Activated naive CD4-positive, alpha-beta T cell treated with anti-CD3 and anti-CD28 coated beads, Interleukin-2, amount 50 U/mL, for 72 hours (primary cell): ENCODE results near the gene SCO2. TPM values are rescaled to one million over a fixed set of nuclear protein-coding genes. Genes with fewer than 3 reads are reported as not detected.
"Not testable (repeated sequence)": the region's sequence is repeated elsewhere in the genome, so short reads cannot be mapped to it uniquely, and the experiment has no call there.

Source experiments
- ATAC-seq, 2 donors: fragments of 150-1000 bp; cut with Tn5 transposase; 2 replicates each; pipeline ENCODE4 v1.10.0; 2021; ENCODE audit warnings: mild to moderate bottlenecking in 2 of 2, moderate library complexity in 2 of 2
- DNase-seq, 2 donors: peaks; one replicate each; pipeline ENCODE4 v3.0.0; 2021 to 2022; ENCODE audit warnings: low spot score in 2 of 2
- H3K27ac Mint-ChIP-seq, 2 donors: one replicate each; pipeline ENCODE4 v1.8.0; 2022; ENCODE audit warnings: mild to moderate bottlenecking in 2 of 2, mixed read lengths in 2 of 2
- H3K36me3 Mint-ChIP-seq, 2 donors: one replicate each; pipeline ENCODE4 v1.8.0; 2022; ENCODE audit warnings: mixed read lengths in 2 of 2
- H3K9me3 Mint-ChIP-seq, 2 donors: one replicate each; pipeline ENCODE4 v1.8.0; 2022; ENCODE audit warnings: mixed read lengths in 2 of 2
- total RNA-seq, 2 donors: library from RNA; stranded (reverse); gene quantifications; one replicate each; pipeline ENCODE4 v1.2.3, GENCODE V29; 2022

The SCO2 gene
- total RNA-seq, 2 donors from 2014 or later: 4.8 TPM; not detected in 1

DNA sequence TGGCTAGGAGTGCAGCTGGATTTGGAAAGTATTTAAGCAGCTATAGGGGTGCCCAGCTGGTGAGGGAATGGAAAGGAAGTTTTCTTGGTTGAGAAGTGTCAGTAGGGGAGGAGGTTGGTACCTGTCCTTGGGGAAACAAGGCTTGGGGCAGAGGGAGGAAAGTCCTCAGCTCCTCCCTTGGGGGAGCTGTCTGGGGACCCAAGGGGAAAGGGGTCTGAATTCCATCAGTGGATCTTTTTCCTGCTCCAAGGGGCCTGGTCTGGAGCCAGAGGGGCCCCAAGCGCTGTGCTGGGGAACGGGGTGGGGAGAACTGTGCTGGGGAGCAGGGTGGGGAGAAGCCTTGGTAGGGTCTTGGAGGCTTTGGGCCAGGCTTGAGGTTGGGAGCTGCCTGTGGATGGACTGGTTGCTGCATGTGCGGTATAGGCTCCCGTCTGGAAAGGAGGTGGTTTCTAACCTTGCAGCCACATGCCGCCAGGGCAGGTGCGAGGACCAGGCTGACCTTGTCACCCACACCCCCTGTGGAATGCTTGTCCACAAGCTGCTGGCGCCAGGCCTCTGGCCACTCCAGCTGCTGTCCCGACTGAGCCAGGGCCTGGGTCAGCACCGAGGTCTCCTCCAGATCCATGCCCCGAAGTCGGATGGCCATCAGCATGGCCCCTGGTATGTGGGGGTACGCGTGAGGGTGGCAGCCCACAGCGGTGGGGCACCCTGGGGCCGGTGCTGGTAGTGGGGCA, 3.5 kb upstream of the SCO2 start:
- H3K36me3 Mint-ChIP-seq: peaks cover 15 to 42% of the 10 kb centered on the region in 2 donors
- no peaks in the 10 kb centered on the region for H3K9me3 Mint-ChIP-seq
- no peak for ATAC-seq
- H3K27ac Mint-ChIP-seq: peak overlapping the region; percentile 57 to 72
- no peak for DNase-seq

DNA sequence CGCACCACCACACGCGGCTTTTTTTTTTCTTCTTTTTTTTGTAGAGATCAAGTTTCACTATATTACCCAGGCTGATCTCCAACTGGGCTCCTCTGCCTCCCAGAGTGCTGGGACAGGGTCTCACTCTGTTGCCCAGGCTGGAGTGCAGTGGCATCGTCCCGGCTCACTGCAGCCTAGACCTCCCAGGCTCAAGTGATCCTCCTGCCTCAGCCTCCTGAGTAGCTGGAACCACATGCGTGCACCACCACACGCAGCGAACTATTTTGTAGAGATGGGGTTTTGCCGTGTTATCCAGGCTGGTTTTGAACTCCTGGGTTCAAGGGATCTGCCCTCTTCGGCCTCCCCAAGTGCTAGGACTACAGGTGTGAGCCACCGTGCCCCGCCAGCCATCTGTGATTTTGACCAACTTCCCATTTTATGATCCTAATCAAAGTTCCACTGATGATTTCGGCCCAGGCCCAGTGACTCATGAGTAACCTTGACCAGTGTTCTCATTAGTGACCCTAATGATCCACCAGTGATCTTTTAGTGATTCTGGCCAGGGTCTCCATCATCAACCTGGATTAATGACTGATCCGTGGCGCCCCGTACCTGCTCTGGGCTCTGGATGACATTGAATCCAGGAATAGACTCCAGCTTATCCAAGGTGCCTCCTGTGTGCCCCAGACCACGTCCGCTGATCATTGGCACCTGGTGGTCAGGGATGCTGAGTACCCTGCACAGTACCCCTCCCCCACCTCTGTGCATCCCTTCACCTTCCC, 2.7 kb upstream of the SCO2 start:
- no peak for DNase-seq
- Mint-ChIP-seq H3K36me3 (peaks cover 12 to 38% of the 10 kb centered on the region in 2 donors), H3K9me3 (no peaks in the 10 kb centered on the region), H3K27ac (peak overlapping the region; percentile 78 to 81)
- no peak for ATAC-seq

DNA sequence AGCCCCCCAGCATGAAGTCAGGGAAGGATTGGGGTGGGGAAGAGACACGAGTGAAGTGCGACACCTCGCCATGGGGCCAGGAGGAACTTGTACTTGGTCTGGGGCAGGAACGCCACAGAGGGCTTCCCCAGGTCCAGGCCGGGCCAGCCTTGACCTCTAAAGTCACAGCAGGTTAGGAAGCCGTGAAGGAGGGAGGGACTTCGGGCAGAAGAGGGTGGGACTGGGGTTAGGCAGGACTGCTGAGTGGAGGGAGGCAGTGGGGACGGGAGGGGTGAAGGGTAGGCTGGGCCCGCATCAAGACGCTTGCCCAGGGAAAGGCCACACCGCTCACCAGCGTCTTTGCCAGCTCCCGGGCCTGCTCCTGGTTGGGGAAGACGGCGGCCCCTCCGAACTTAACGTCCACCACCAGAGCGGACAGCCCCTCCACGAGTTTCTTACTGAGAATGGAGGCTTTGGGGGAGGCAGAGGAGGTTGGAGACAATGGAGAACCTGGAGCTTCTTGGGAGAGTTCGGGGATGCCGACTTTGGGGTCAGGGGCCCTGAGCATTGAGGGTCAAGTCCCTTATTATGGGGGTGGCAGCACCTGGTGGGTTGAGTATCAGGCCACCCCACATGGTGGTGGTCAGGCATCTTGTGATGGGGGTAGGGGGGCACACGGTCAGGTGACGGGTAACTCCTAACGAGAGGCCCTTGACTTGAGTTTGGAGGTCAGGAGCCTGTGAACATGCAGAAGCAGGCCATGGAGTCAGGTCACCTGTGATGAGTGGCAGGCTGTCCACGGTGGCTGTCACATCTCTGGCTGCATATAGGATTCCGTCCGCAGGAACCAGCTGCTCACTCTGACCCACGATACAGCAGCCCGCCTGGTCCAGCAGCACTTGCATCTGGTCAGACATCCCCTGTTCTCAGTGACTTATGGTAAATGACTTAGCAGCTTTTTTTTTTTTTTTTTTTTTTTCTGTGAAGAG, 1.7 kb upstream of the SCO2 start:
- peak; percentile 4 to 16 for ATAC-seq
- H3K36me3 Mint-ChIP-seq: peaks cover 12 to 31% of the 10 kb centered on the region in 2 donors
- peak in 1 of 2 donors; percentile 59 for DNase-seq

DNA sequence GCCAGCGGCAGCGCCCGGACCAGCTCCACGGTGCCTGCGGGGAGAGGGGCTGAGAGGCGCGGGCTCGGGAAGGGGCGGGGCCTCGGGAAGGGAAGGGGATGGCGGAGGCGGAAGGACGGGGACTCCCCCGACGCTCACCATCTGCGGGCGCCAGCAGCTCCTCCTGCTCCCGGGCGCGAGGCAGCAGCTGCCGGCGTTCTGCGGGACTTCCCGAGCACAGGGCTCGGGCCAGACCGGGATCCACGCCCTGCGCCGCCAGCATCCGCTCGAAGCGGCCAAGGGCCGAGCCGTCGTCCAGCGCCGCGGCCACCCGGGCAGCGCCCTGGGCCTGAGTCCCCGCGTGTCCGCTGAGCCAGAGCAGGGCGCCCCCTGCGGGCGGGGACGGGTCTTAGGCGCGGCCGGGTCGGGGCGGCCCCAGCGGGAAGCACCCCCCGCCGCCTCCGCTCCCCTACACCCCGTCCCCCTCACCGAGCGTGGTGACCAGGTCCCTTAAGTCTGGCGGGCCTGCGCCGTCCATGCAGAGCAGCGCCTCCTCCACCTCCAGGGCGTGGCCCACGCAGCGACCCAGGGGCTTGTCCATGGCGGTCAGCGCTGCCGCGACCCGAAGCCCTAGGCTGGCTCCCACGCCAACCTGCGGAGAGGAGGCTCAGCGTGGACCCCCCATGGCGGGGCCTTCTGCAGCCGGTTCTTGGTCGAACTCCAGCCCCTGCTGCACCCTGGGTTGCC, 873 bp upstream of the SCO2 start:
- peaks cover 11 to 31% of the 10 kb centered on the region in 2 donors for H3K36me3 Mint-ChIP-seq
- DNase-seq: peak; percentile 87 to 92

More for the DNA sequence above, 1.7 kb upstream of the SCO2 start:
- Mint-ChIP-seq H3K9me3 (no peaks in the 10 kb centered on the region), H3K27ac (peak overlapping the region; percentile 78 to 87)

DNA sequence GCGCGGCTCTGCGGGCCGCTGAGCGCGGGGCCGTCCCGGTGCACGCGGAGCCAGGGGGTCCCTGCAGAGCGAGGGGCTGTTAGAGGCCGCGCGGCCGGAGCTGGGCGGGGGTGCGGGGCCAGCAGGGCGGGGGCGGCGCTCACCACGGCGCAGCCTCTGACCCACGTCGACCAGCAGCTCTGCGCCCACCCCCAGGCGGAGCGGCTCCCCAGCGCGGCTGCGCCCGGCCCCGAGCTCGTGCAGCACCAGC, 385 bp upstream of the SCO2 start:
- ATAC-seq (no peak), DNase-seq (no peak)
- Mint-ChIP-seq H3K9me3 (no peaks in the 10 kb centered on the region), H3K27ac (peak overlapping the region; percentile 86 to 92), H3K36me3 (peaks cover 7 to 31% of the 10 kb centered on the region in 2 donors)

More for the DNA sequence above, 873 bp upstream of the SCO2 start:
- H3K27ac Mint-ChIP-seq: peak overlapping the region in 1 of 2 donors; percentile 78
- peak; percentile 54 to 65 for ATAC-seq
- H3K9me3 Mint-ChIP-seq: no peaks in the 10 kb centered on the region

DNA sequence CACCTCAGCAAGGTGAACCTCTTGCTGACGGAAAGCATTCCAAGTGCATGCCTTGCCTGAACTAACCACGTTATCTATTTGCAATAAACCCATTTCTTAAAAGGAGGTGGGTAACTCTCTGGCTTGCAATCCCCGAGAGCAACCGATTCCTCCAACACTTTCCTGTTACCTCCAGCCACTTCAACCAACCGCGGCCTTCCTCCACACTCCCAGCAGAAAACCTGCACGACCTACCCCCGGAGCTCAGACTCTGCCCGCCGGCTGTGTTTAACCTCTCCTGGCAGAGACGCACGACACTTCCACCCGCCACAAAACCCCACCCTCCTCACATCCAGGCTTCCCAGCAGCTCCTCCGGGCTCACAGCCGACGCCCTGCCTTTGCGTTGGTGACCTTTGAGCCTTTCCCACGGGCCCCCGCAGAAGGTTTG, 708 bp downstream of the SCO2 start:
- Mint-ChIP-seq H3K36me3 (peaks cover 7 to 34% of the 10 kb centered on the region in 2 donors), H3K9me3 (no peaks in the 10 kb centered on the region), H3K27ac (peak overlapping the region; percentile 92 to 99)
- ATAC-seq (no peak), DNase-seq (no peak)

DNA sequence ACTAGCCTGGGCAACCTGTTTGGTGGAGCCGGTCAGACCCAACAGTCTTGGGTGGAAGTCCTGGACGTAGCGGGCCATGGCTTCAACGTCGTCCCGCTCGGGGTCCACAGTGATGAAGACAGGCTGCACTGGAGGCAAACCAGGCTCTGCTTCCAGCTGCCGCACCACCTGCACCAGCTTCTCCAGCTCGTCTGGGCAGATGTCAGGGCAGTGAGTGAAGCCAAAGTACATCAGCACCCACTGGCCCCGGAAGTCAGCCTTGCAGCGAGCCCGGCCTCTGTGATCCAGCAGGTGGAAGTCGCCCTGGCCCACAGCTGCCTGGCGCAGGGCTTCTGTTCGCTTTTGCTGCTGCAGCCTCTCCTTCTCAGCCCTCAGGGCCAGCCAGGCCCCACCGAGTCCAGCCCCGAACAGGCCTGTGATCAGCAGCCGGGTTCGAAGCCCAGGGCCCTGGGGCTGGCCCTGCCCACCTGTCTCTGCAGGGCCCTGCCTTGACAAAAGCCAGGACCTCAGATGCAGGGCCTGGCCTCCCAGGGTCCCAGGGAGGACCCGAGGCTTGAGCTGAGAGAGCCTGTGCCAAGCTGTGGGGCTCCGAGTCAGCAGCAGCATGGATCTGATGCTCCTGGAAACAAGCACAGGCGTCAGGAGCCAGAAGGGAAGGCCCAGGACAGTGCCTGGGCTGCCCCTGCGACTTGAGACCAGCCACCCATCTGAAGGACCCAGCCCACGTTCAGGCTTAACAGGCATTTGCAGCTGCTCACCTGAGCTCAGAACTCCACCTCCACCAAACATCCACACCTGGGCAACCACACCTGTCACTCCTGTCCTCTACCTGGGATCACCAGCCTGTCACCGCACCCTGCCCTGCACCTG, 1.4 kb downstream of the SCO2 start:
- DNase-seq (no peak), ATAC-seq (no peak)
- no peaks in the 10 kb centered on the region for H3K9me3 Mint-ChIP-seq
- H3K27ac Mint-ChIP-seq: peak overlapping the region; percentile 92 to 99
- peaks cover 7 to 38% of the 10 kb centered on the region in 2 donors for H3K36me3 Mint-ChIP-seq

DNA sequence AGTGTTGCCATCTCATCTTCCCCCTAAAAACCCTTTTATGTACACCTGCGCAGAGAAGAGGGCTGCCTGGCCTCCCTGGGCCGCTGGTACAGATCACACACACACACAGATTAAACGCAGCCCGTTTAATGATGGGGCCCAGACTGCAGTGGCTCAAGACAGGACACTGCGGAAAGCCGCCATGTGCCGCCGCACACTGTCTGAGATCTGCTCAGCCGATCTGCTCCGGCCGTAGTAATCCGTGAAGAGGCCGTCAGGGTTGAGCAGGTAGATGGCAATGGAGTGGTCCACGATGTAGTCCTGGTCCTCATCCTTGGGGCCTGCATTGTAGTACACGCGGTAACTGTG, 2.0 kb downstream of the SCO2 start:
- peaks cover 7 to 34% of the 10 kb centered on the region in 2 donors for H3K36me3 Mint-ChIP-seq
- DNase-seq (no peak), ATAC-seq (no peak)
- H3K9me3 Mint-ChIP-seq: no peaks in the 10 kb centered on the region
- H3K27ac Mint-ChIP-seq: peak overlapping the region; percentile 82 to 92

DNA sequence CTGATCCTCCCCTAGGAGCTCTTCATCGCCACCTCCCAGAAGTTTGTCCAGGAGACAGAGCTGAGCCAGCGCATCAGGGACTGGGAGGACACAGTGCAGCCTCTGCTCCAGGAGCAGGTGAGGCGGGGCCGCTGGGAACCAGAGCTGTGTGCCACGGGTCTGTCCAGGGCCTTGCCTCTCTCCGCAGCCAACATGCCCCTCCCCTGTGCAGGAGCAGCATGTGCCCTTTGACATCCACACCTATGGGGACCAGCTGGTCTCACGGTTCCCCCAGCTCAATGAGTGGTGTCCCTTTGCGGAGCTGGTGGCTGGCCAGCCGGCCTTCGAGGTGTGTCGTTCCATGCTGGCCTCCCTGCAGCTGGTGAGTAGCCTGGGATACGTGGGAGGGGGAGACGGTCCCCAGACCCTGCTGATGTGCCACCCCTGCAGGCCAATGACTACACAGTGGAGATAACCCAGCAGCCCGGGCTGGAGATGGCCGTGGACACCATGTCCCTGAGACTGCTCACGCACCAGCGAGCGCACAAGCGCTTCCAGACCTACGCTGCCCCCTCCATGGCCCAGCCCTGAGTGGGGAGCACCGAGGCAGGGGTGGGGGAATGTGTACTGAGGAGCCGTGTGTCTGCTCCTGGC, 2.5 kb downstream of the SCO2 start:
- ATAC-seq (no peak), DNase-seq (no peak)
- no peaks in the 10 kb centered on the region for H3K9me3 Mint-ChIP-seq
- H3K36me3 Mint-ChIP-seq: peaks cover 7 to 29% of the 10 kb centered on the region in 2 donors
- peak overlapping the region; percentile 82 to 92 for H3K27ac Mint-ChIP-seq

DNA sequence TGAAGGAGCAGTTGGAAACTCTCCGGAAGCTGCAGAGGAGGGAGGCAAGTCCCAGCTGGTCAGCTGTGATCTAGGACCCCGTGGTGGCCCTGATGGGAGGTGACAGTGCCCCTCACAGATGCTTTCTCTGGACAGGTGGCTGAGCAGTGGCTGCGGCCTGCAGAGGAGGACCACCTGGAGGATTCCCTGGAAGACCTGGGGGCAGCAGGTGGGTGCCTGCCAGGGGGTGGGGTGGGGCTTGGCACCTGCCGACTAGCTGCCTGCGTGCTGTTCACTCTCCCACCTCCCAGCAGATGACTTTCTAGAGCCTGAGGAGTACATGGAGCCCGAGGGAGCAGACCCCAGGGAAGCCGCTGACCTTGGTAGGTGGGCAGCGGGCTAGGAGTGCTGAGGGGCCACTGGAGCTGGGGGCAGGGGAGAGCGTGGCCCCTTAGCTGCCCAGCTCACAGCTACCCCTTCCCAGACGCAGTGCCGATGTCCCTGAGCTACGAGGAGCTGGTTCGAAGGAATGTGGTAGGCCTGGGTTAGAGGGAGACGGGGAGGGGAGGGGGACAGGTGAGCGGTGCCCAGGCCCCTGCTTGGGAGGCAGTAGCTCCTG, 3.1 kb downstream of the SCO2 start:
- Mint-ChIP-seq H3K27ac (no peak overlapping the region), H3K9me3 (no peaks in the 10 kb centered on the region), H3K36me3 (peaks cover 7 to 22% of the 10 kb centered on the region in 2 donors)
- ATAC-seq (no peak), DNase-seq (no peak)

DNA sequence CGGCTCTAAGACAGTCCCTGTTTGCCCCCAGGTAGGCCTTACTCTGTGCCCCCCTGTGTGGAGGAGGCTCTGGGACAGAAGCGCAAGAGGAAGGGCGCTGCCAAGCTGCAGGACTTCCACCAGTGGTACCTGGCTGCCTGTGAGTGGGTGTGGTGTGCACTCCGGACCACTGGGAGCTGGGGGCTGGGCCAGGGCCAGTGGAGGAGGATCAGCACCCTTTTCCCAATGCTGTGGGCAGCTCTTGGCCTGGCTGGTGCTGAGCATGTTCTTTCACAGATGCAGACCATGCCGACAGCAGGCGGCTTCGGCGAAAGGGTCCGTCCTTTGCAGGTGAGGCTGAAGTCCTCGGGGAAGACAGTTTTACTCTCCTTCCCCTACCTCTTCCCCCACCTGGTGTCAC, 3.7 kb downstream of the SCO2 start:
- peaks cover 7 to 16% of the 10 kb centered on the region in 2 donors for H3K36me3 Mint-ChIP-seq
- H3K27ac Mint-ChIP-seq: no peak overlapping the region
- no peak for ATAC-seq

DNA sequence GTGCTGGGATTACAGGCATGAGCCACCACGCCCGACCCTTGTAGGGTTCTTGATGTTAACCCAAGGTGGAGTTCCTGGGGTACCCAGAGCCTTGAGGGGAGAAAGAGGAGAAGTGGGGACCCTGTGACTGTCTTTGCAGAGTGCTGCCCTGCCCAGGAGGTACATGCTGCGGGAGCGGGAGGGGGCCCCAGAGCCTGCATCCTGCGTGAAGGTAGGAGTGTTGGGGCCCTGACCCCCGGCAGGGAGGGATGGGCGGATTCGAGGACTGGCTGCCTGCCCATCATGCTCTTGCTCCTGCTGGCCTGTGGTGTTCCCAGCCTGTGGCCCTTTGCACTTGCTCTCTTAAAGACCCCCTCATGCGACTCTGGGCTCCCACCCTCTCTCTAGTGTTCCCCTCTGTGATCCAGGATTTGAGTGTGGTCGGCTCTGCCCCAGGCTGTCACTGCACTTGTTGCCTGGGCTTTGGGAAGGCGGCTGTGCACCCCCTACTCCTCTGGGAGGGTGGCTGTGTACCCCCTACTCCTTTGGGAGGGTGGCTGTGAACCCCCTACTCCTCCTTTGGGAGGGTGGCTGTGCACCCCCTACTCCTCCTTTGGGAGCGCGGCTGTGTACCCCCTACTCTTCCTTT, 4.5 kb downstream of the SCO2 start:
- Mint-ChIP-seq H3K9me3 (no peaks in the 10 kb centered on the region), H3K36me3 (peaks cover 7 to 19% of the 10 kb centered on the region in 2 donors), H3K27ac (no peak overlapping the region)
- DNase-seq: no peak
- ATAC-seq: no peak

More for the DNA sequence above, 3.7 kb downstream of the SCO2 start:
- no peaks in the 10 kb centered on the region for H3K9me3 Mint-ChIP-seq
- DNase-seq: no peak

DNA sequence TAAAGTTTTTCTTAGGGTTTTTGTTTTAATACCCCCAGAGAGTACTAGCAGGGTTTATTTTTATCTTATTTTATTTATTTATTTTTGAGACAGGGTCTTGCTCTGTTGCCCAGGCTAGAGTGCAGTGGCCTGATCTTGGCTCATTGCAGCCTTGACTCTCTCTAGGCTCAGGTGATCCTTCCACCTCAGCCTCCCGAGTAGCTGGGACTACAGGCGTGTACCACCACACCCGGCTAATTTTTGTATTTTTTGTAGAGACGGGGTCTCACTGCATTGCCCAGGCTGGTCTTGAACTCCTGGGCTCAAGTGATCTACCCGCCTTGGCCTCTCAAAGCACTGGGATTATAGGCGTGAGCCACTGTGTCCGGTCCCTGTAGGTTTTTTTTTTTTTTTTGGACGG, 5.2 kb downstream of the SCO2 start:
- H3K9me3 Mint-ChIP-seq, H3K27ac Mint-ChIP-seq, DNase-seq, ATAC-seq: not testable (repeated sequence)
- H3K36me3 Mint-ChIP-seq: peaks cover 7 to 22% of the 10 kb centered on the region in 2 donors

DNA sequence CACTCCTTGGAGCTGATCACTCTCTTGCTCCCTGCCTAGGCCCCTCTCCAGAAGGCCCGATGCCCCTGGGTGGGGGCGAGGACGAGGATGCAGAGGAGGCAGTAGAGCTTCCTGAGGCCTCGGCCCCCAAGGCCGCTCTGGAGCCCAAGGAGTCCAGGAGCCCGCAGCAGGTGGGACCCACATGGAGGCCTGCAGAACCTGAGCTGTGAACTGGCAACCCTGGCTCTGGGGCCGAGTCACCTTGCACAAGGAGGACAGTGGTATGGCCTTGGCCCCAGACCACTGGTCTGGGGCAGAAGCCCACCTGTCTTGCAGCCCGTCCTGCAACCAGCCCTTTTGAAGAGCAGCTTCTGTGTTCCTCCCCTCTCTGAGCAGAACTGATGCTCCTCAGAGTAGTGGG, 6.2 kb downstream of the SCO2 start:
- H3K36me3 Mint-ChIP-seq: peaks cover 0 to 20% of the 10 kb centered on the region in 2 donors
- no peak for ATAC-seq
- no peak for DNase-seq
- no peak overlapping the region for H3K27ac Mint-ChIP-seq
- no peaks in the 10 kb centered on the region for H3K9me3 Mint-ChIP-seq
